GM12874 (cell line): ENCODE data around the gene SAAL1.

Source experiments
- CTCF ChIP-seq: IDR thresholded peaks from 2 replicates; pipeline ENCODE4 v1.5.1; 2011; ENCODE audit warnings: low read depth, mild to moderate bottlenecking, control low read depth, low read length, moderate library complexity; ENCODE audit not compliant: insufficient read depth

SAAL1 gene

GRCh38 chr11:18063862-18064434, 41.9 kb downstream of the SAAL1 start:
- TF ChIP-seq CTCF: no peak

GRCh38 chr11:18063125-18063524, 42.8 kb downstream of the SAAL1 start:
- no peak for TF ChIP-seq CTCF

GRCh38 chr11:18061351-18061750, 44.5 kb downstream of the SAAL1 start:
- TF ChIP-seq CTCF: no peak

DNA sequence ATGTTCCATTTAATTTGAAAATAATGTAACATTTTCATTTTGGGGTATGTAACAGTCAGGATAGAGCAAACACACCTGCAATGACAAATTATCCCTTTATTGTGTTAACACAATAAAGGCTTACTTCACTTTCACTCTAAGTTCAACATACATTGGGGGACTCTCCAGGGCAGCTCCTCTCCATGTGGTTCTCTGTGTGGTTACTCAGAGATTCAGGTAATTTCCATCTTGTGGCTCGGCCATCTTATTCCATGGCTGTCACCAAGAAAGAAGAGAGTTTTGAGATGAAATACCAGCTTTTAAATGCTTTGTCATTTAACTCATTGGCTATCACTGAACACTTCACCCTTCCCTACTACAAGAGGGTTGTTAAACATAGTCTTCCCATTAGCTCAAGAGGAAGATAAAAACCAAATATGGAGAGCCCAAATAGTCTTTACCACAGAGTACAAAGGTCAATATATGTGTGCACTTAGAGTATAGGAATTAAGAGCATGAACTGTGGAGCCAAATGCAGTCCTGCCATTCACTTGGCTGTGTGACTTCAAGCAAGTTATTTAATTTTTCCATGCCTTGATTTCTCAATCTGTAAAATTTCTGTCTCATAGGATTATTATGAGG, 49.2 kb downstream of the SAAL1 start:
- TF ChIP-seq CTCF: no peak

- TF ChIP-seq CTCF: no peak
Measured at GRCh38 chr11:18054511-18055103, 51.3 kb downstream of the SAAL1 start.

GRCh38 chr11:18050848-18051247, 55.0 kb downstream of the SAAL1 start:
- TF ChIP-seq CTCF: no peak

GRCh38 chr11:18046116-18046777, 59.6 kb downstream of the SAAL1 start, which contains the start of gene TPH1:
TSS of gene TPH1 (minus strand) at chr11:18046269. CDS start at chr11:18040762, 5,507 bp downstream.
- TF ChIP-seq CTCF: no peak
